ENCODE measurements around the gene SLC44A5. TPM values are rescaled to one million over a fixed set of nuclear protein-coding genes. Genes with fewer than 3 reads are reported as not detected.
"Not testable (repeated sequence)": the region's sequence is repeated elsewhere in the genome, so short reads cannot be mapped to it uniquely, and the experiment has no call there.

SLC44A5 gene
- total RNA-seq, 2 experiments from 2014 or later = not detected

DNA sequence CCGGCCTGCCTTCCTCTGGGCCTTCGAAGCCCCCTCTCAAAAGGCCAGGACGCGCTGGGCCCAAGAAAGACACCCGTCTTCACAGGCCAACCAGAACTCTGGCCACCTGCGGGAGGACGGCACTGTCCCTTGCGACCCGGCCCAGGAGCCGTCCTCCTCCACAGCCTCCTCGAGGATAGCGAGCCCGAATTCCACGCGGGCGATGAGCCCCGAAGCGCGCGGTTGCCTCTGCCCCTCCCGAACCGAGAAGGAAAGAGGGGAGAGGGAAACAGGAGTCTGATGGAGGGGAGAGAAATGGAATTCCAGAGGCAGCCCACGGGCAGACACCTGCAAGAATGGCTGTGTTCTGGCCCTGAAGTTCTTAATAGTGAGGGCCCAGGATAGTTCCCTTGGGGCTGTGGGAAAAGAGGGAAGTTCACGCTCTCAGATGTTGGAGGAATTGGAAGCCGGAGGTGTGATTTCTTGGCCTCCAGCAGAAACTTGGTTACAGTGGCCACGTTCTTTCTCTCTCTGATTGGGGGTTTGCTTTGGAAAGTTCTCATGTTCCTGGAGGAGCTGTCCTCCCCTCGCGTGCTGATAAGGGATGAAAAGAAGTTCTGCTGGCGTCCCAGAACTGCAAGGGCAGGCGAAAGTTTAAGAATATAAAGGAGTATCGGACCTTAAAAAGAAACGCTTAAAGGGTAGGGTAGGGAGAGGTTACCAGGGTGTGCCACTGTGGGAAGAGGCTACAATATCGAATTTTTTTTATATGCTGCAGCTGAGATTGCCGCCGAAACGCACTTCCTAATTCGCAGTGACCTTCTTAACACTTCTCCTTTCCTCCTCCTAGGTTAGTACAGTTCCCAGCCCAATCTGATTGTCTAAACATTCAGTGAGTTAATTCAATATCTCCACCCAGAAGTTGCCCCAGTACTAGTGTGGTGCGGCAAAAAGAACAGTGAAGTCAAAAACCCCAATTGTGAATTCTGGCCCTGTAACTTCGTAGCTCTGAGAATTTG is 5.8 kb upstream of the SLC44A5 start:
- Mint-ChIP-seq H3K4me1 (peaks cover 16% of the 10 kb centered on the region), H3K27me3 (peaks cover 63% of the 10 kb centered on the region), H3K36me3 (ENCODE audit: low read depth) (no peaks in the 10 kb centered on the region), H3K27ac (no peak overlapping the region), H3K4me3 (peak overlapping the region; percentile 18), H3K9me3 (ENCODE audit: low read depth) (peaks cover 2% of the 10 kb centered on the region)
- CTCF ChIA-PET = interaction anchor here (0.6 to 1.7 kb wide), 2 partner anchors 16 to 206 kb away, joined by 3 to 6 read pairs; no protein-coding TSS in a partner anchor
- DNase-seq (peak; percentile 6), ATAC-seq (no peak)
- POLR2A ChIA-PET = no interaction called here
- intact Hi-C loops (cut with DNase I, micrococcal nuclease) = loop anchor here in 1 of 2 experiments (10.0 kb wide), 1 partner anchor 482 kb away; the partner anchor contains the start of gene LHX8

DNA sequence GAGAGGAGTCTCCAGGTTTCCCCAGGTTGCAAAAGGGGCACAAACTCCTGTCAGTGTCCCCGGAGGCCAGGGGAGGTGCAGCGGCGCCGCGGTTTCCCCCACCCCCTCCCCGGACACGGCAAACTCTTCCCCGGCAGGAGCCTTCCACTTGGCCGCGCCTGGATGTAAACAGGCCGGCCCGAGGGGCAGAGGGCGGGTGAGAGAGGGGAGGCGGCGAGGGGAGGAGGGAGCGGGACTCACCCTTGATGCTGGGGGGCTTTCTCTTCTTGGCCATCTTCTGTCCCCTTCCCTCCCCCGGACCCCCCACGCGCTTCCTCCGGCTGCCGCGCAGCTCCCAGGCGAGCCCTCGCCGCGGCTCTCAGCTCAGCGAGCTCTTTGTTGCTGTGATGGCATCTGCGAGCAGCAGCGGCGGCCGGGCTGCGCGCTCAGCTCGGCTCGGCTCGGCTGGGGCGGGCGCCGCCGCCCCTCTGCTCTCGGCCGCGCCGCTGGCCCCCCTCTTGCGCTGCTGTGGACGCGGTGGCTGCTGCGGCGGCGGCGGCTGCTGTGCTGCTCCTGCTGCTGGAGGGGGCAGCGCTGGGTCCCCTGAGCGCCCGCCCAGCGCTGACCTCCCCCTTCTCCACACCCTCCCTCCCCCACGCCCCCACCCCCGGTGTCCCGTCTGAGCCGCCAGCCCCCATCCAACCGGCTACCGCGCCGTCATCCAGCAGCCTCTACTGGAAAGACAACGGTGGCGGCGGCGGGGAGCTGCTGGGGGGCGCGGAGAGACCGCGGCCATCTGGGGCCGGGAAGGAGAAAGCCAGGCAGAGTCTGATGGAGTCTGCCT is 4.9 kb upstream of the SLC44A5 start:
- H3K4me1 Mint-ChIP-seq = peaks cover 16% of the 10 kb centered on the region
- ATAC-seq (peak; percentile 57), DNase-seq (peak; percentile 38)
- H3K27me3 Mint-ChIP-seq = peaks cover 64% of the 10 kb centered on the region
- intact Hi-C loops (cut with DNase I, micrococcal nuclease) = loop anchor here in 1 of 2 experiments (10.0 kb wide), 1 partner anchor 481 kb away; the partner anchor contains the start of gene LHX8
- peaks cover 2% of the 10 kb centered on the region for H3K9me3 Mint-ChIP-seq (ENCODE audit: low read depth)
- POLR2A ChIA-PET = no interaction called here
- peak overlapping the region; percentile 49 for H3K4me3 Mint-ChIP-seq
- CTCF ChIA-PET = interaction anchor here (0.6 to 1.3 kb wide), 3 partner anchors 169 to 1821 kb away, joined by 3 to 4 read pairs (median 3); no protein-coding TSS in a partner anchor
- H3K27ac Mint-ChIP-seq = no peak overlapping the region
- no peaks in the 10 kb centered on the region for H3K36me3 Mint-ChIP-seq (ENCODE audit: low read depth)

DNA sequence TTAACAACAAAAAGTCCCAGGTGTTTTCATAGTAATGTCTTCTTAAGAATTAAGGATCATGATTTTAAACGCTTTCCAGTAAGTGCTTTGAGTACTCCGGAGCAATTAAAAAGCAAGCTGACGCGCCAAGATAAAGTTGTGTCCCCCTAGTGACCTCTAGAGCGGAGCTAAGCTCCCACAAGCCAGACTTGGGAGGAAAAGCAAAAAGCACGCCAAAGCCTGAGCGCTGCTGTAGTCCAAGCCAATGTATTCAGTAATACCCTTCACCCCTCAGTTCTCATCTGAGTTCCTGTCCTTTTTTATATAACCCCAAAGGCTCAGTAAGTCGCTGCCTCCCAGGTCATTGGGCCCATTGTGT is 3.5 kb upstream of the SLC44A5 start:
- peaks cover 16% of the 10 kb centered on the region for H3K4me1 Mint-ChIP-seq
- H3K27ac Mint-ChIP-seq = no peak overlapping the region
- H3K27me3 Mint-ChIP-seq = peaks cover 55% of the 10 kb centered on the region
- intact Hi-C loops (cut with DNase I, micrococcal nuclease) = loop anchor here in 1 of 2 experiments (10.0 kb wide), 1 partner anchor 480 kb away; the partner anchor contains the start of gene LHX8
- peak; percentile 5 for DNase-seq
- POLR2A ChIA-PET = interaction anchor here (0.7 kb wide), 1 partner anchor 479 kb away, joined by 3 read pairs; no protein-coding TSS in a partner anchor
- no peaks in the 10 kb centered on the region for H3K36me3 Mint-ChIP-seq (ENCODE audit: low read depth)
- H3K4me3 Mint-ChIP-seq = no peak overlapping the region
- ATAC-seq = no peak
- no peaks in the 10 kb centered on the region for H3K9me3 Mint-ChIP-seq (ENCODE audit: low read depth)
- CTCF ChIA-PET = interaction anchor here (1.2 to 1.9 kb wide), 4 partner anchors 10 to 347 kb away, joined by 3 to 8 read pairs (median 4); no protein-coding TSS in a partner anchor

DNA sequence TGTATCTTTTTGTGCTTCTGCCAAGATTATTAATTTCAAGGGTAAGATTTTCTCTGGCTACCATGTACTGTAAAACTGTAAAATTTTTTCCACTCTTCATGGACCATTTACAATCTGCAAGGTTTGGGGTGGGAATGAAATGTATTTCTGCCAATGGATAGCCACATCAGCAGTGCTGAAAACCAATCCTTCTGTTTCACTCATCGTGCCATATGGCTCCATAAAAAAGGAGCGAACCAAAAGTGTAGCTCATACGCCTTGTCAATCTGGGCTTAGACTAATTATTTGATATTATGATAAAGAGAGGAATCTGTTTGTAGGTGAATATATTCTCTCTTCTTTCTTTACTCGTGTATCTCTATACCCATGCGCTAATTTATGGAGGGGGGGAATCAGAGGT is 3.0 kb upstream of the SLC44A5 start:
- peaks cover 52% of the 10 kb centered on the region for H3K27me3 Mint-ChIP-seq
- ChIA-PET CTCF (interaction anchor here (1.4 to 1.9 kb wide), 3 partner anchors 10 to 216 kb away, joined by 3 to 8 read pairs (median 6); no protein-coding TSS in a partner anchor), POLR2A (no interaction called here)

DNA sequence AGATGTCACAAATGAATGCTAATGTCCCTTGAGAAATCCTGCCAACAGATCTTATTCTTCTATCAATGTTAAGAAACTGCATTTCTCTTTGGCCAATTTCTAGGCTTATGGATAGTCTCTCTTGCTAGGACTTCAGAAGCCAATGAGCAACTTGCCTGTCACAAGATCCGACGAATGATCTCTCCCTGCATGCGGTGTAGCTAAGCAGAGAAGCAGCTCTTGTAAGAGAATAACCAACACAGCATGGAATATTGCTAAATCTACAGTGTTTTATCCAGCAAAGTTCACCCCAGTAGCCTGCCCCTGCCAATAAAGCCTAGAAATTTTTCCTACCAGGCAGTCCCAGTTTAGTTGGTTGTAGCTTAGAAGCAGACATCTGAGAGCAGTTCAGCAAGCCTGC is 2.1 kb upstream of the SLC44A5 start:
- DNase-seq = no peak
- intact Hi-C loops (cut with DNase I, micrococcal nuclease) = loop anchor here in 1 of 2 experiments (10.0 kb wide), 1 partner anchor 478 kb away; the partner anchor contains the start of gene LHX8
- ATAC-seq = no peak
- H3K4me3 Mint-ChIP-seq = no peak overlapping the region
- ChIA-PET CTCF (no interaction called here), POLR2A (interaction anchor here (0.6 kb wide), 1 partner anchor 183 kb away, joined by 3 read pairs; no protein-coding TSS in a partner anchor)
- no peaks in the 10 kb centered on the region for H3K9me3 Mint-ChIP-seq (ENCODE audit: low read depth)
- no peak overlapping the region for H3K27ac Mint-ChIP-seq
- no peaks in the 10 kb centered on the region for H3K36me3 Mint-ChIP-seq (ENCODE audit: low read depth)
- H3K27me3 Mint-ChIP-seq = peaks cover 51% of the 10 kb centered on the region
- peaks cover 16% of the 10 kb centered on the region for H3K4me1 Mint-ChIP-seq

More for the DNA sequence above, 3.0 kb upstream of the SLC44A5 start:
- DNase-seq = no peak
- no peaks in the 10 kb centered on the region for H3K36me3 Mint-ChIP-seq (ENCODE audit: low read depth)
- H3K9me3 Mint-ChIP-seq (ENCODE audit: low read depth) = no peaks in the 10 kb centered on the region
- H3K4me1 Mint-ChIP-seq = peaks cover 16% of the 10 kb centered on the region
- intact Hi-C loops (cut with DNase I, micrococcal nuclease) = loop anchor here in 1 of 2 experiments (10.0 kb wide), 1 partner anchor 479 kb away; the partner anchor contains the start of gene LHX8
- ATAC-seq = no peak
- no peak overlapping the region for H3K4me3 Mint-ChIP-seq
- no peak overlapping the region for H3K27ac Mint-ChIP-seq

DNA sequence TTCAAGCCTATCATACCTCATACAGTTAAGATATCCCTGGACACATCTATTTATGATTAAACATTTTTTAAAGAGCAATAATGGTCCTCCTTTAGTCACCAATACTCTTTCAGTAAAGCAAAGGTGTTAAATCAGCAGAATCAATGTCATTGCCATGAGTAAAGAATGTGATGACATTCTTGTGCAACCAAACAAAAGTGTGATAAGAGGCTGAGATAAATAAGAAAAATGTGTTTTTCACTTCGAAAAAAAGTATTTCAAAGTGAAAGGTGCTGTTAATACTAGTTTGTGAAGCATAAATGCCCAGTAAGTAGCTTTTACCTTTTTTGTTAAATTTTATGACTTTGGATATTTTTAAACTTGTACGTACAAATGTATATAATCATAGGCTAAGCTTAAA is 8.4 kb downstream of the SLC44A5 start:
- no peaks in the 10 kb centered on the region for H3K36me3 Mint-ChIP-seq (ENCODE audit: low read depth)
- POLR2A ChIA-PET = no interaction called here

DNA sequence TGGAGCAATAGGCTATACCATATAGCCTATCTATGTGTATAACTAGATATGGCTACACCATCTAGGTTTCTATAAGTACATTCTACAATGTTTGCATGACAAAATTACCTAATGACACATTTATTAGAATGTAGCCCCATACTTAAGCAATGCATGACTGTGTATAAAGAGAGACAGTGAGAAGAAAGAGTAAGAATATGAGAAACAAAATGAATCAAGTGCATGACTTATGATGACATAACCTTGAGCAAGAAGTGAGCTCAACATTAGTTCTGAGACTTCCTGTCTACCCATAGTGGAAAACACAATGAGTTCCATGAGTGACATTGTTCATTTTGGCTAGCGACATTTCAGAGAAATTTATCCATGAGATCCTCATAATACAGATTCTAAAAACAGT is 10.1 kb downstream of the SLC44A5 start:
- H3K4me1 Mint-ChIP-seq = no peaks in the 10 kb centered on the region
- H3K27me3 Mint-ChIP-seq = peaks cover 10% of the 10 kb centered on the region
- intact Hi-C loops (cut with DNase I, micrococcal nuclease) = no loop called here
- ChIA-PET POLR2A (no interaction called here), CTCF (interaction anchor here (1.4 kb wide), 1 partner anchor 17 kb away, joined by 3 read pairs; no protein-coding TSS in a partner anchor)
- no peak for DNase-seq
- H3K36me3 Mint-ChIP-seq (ENCODE audit: low read depth) = no peaks in the 10 kb centered on the region
- H3K27ac Mint-ChIP-seq = no peak overlapping the region
- peak; percentile 60 for ATAC-seq
- H3K9me3 Mint-ChIP-seq (ENCODE audit: low read depth) = no peaks in the 10 kb centered on the region
- H3K4me3 Mint-ChIP-seq = no peak overlapping the region

More for the DNA sequence above, 8.4 kb downstream of the SLC44A5 start:
- Mint-ChIP-seq H3K27ac (no peak overlapping the region), H3K9me3 (ENCODE audit: low read depth) (no peaks in the 10 kb centered on the region), H3K4me1 (no peaks in the 10 kb centered on the region), H3K27me3 (peaks cover 15% of the 10 kb centered on the region), H3K4me3 (no peak overlapping the region)
- DNase-seq = no peak
- no peak for ATAC-seq
- CTCF ChIA-PET = no interaction called here
- intact Hi-C loops (cut with DNase I, micrococcal nuclease) = no loop called here

DNA sequence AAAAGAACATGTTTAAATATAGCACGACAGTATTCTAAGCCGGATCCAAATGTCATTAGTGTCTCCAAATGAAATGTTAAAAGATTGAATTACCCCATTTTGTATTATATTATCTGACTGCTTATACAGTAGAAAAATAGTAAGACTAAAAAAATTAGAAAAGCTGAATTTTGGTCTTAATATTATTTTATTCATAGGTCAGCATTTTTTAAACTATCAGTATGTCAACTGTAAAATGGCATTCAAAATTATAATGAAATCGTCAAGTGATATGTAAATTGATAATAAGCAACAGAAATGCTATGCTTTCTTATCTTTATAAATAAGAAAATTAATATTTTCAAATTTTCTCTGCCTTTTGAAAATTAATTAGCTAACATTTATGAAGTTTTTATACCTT is 16.6 kb downstream of the SLC44A5 start:
- intact Hi-C loops (cut with DNase I, micrococcal nuclease) = no loop called here

DNA sequence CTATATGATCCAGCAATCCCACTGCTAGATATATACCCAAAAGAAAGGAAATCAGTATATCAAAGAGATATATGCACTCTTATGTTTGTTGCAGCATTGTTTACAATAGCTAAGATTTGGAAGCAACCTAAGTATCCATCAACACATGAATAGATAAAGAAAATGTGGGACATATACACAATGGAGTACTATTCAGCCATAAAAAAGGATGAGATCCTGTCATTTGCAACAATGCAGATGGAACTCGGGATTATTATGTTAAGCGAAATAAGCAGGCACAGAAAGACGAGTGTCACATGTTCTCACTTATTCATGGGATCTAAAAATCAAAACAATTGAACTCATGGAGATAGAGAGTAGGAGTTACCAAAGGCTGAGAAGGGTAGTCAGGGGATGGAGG is 17.5 kb downstream of the SLC44A5 start:
- DNase-seq; H3K4me1 Mint-ChIP-seq; ATAC-seq; H3K4me3 Mint-ChIP-seq; intact Hi-C loops (cut with DNase I, micrococcal nuclease); H3K9me3 Mint-ChIP-seq (ENCODE audit: low read depth); H3K27ac Mint-ChIP-seq; POLR2A ChIA-PET; H3K36me3 Mint-ChIP-seq (ENCODE audit: low read depth): not testable (repeated sequence)
- H3K27me3 Mint-ChIP-seq = peaks cover 11% of the 10 kb centered on the region
- CTCF ChIA-PET = interaction anchor here (1.4 kb wide), 1 partner anchor 22 kb away, joined by 4 read pairs; no protein-coding TSS in a partner anchor

More for the DNA sequence above, 16.6 kb downstream of the SLC44A5 start:
- Mint-ChIP-seq H3K36me3 (ENCODE audit: low read depth) (no peaks in the 10 kb centered on the region), H3K27ac (no peak overlapping the region), H3K27me3 (peaks cover 9% of the 10 kb centered on the region), H3K4me1 (no peaks in the 10 kb centered on the region), H3K9me3 (ENCODE audit: low read depth) (no peaks in the 10 kb centered on the region), H3K4me3 (no peak overlapping the region)
- ChIA-PET CTCF (interaction anchor here (0.7 to 1.4 kb wide), 2 partner anchors 9 to 21 kb away, joined by 3 to 4 read pairs; no protein-coding TSS in a partner anchor), POLR2A (no interaction called here)
- ATAC-seq (no peak), DNase-seq (no peak)

DNA sequence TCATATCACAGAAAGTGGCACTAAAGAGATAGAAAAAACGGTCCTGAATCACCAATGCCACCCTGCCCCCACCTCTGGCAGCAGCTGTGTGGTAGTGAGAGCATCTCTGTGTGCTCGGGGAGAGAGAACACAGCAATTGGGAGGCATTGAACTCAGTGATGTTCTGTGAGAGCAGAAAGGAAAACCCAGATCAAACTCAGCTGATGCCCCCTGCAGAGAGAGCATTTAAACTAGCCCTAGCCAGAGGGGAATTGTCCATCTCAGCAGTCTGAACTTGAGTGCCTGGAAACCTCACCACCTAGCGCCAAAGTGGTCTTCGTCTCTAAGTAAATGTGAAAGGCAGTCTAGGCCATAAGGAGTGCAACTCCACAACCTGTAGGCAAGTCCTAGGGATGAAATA is 21.3 kb downstream of the SLC44A5 start:
- DNase-seq = no peak
- POLR2A ChIA-PET = no interaction called here
- Mint-ChIP-seq H3K27me3 (peaks cover 8% of the 10 kb centered on the region), H3K4me3 (no peak overlapping the region), H3K4me1 (no peaks in the 10 kb centered on the region), H3K27ac (no peak overlapping the region), H3K36me3 (ENCODE audit: low read depth) (no peaks in the 10 kb centered on the region), H3K9me3 (ENCODE audit: low read depth) (no peaks in the 10 kb centered on the region)
- intact Hi-C loops (cut with DNase I, micrococcal nuclease) = no loop called here
- CTCF ChIA-PET = no interaction called here
- ATAC-seq = no peak

Data from activated CD4-positive, alpha-beta T cell treated with anti-CD3 and anti-CD28 coated beads for 36 hours (primary cell).